AG04449 (cell line): ENCODE data around the gene SLC37A1.

ENCODE experiments used
- CTCF ChIA-PET: fragments of 350-600 bp; formaldehyde crosslinking; extraction: SDS; loops from one replicate; lab custom pipeline; 2021; ENCODE audit warnings: antibody characterized with exemption; lab: Yijun Ruan, JAX
- POLR2A ChIA-PET: fragments of 400-600, 350-600 bp; formaldehyde crosslinking; extraction: SDS; loops from one replicate; lab custom pipeline; 2020; ENCODE audit warnings: antibody characterized with exemption, inconsistent platforms; lab: Yijun Ruan, JAX
- DNase-seq: peaks from one replicate; pipeline ENCODE4 v3.0.0-alpha.2; 2010; ENCODE audit warnings: low read depth, low spot score
- H3K4me3 ChIP-seq: 2 replicates; pipeline ENCODE4 v1.5.1; 2011; ENCODE audit warnings: low read depth, mild to moderate bottlenecking, control low read depth, low read length
- CTCF ChIP-seq: IDR thresholded peaks from one replicate; pipeline ENCODE4 v1.5.1; 2011; ENCODE audit warnings: mild to moderate bottlenecking, moderate library complexity, low read length, control low read depth, inconsistent platforms; ENCODE audit not compliant: insufficient read depth; ENCODE audit errors: missing control alignments

Gene SLC37A1

GRCh38 chr21:42591170-42591869, 77.7 kb downstream of the SLC37A1 start:
- no peak for TF ChIP-seq CTCF
- CTCF ChIA-PET, result no interaction called here
- POLR2A ChIA-PET, result no interaction called here

GRCh38 chr21:42592156-42592820, 78.6 kb downstream of the SLC37A1 start:
- CTCF ChIA-PET, result interaction anchor here (0.8 to 1.3 kb wide), 3 partner anchors 222 to 230 kb away, joined by 3 to 12 read pairs (median 4); no protein-coding TSS in a partner anchor
- POLR2A ChIA-PET, result no interaction called here
- no peak overlapping the region for H3K4me3 ChIP-seq
- TF ChIP-seq CTCF, result no peak
- no peak for DNase-seq

More at GRCh38 chr21:42591170-42591869, 77.7 kb downstream of the SLC37A1 start:
- DNase-seq, result no peak
- H3K4me3 ChIP-seq, result no peak overlapping the region

- POLR2A ChIA-PET, result no interaction called here
- no peak for DNase-seq
- no peak overlapping the region for H3K4me3 ChIP-seq
- CTCF ChIA-PET, result interaction anchor here (0.7 to 1.3 kb wide), 8 partner anchors 11 to 277 kb away, joined by 3 to 12 read pairs (median 3); no protein-coding TSS in a partner anchor
- peak; percentile 61 for TF ChIP-seq CTCF
These were observed 79.6 kb downstream of the SLC37A1 start for GRCh38 chr21:42593007-42593814.

- no peak for DNase-seq
- CTCF ChIA-PET, result interaction anchor here (1.2 kb wide), 1 partner anchor 223 kb away, joined by 6 read pairs; no protein-coding TSS in a partner anchor
- H3K4me3 ChIP-seq, result no peak overlapping the region
- POLR2A ChIA-PET, result interaction anchor here (0.6 kb wide), 1 partner anchor 335 kb away, joined by 3 read pairs; no protein-coding TSS in a partner anchor
- TF ChIP-seq CTCF, result no peak
These were observed 81.1 kb downstream of the SLC37A1 start for GRCh38 chr21:42594616-42595282.

GRCh38 chr21:42595283-42596187, 81.9 kb downstream of the SLC37A1 start:
- POLR2A ChIA-PET, result interaction anchor here (0.6 kb wide), 1 partner anchor 334 kb away, joined by 3 read pairs; no protein-coding TSS in a partner anchor
- no peak overlapping the region for H3K4me3 ChIP-seq
- TF ChIP-seq CTCF, result no peak
- no peak for DNase-seq
- CTCF ChIA-PET, result no interaction called here
